DOHH2 (cell line): ENCODE data around the gene CD72.

Experiments used
- CTCF ChIP-seq: fragments of 200-600 bp; sonication (generic); IDR thresholded peaks from one replicate; pipeline ENCODE4 v1.5.1; 2014; ENCODE audit warnings: antibody characterized with exemption, mild to moderate bottlenecking, low read depth, low read length; ENCODE audit not compliant: poor library complexity, severe bottlenecking
- EZH2phosphoT487 ChIP-seq: fragments of 200-600 bp; sonication (generic); IDR thresholded peaks from 2 replicates; pipeline ENCODE4 v1.6.1; 2017; ENCODE audit warnings: borderline replicate concordance, mild to moderate bottlenecking, antibody characterized with exemption, low read length, moderate library complexity, mixed read lengths

DNA sequence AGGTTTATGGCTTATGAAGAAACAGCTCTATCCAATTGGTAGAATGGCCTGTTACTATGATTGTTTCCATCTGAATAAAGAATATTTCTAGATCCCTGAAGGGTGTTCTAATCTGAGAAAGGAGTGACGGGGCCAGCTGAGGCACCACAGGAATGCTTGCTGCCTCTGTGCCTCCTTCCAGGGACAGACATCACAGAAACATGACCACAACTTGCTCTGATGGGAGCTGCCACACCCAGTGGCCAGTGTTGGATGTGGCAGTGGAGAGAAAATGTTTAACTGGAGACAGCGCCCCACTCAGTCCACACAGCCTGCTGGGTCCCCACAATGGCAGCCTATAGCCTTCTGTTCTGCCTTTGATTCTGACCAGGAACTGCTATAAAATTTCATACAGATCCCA lies 51.8 kb downstream of the CD72 start:
- no peak for TF ChIP-seq EZH2phosphoT487
- peak; percentile 11 for TF ChIP-seq CTCF
